HG02610 (cell line): ENCODE measurements around the gene SHLD2.
A peak's percentile ranks its signal among the peaks of the same experiment; 100 is the strongest.
"Not testable (repeated sequence)": the region's sequence is repeated elsewhere in the genome, so short reads cannot be mapped to it uniquely, and the experiment has no call there.

Experiments used
- ATAC-seq: cut with Tn5 transposase; IDR thresholded peaks from one replicate; pipeline ENCODE4 v1.9.1; 2021; ENCODE audit warnings: mild to moderate bottlenecking, moderate library complexity; ENCODE audit not compliant: unreplicated experiment

The SHLD2 gene

DNA sequence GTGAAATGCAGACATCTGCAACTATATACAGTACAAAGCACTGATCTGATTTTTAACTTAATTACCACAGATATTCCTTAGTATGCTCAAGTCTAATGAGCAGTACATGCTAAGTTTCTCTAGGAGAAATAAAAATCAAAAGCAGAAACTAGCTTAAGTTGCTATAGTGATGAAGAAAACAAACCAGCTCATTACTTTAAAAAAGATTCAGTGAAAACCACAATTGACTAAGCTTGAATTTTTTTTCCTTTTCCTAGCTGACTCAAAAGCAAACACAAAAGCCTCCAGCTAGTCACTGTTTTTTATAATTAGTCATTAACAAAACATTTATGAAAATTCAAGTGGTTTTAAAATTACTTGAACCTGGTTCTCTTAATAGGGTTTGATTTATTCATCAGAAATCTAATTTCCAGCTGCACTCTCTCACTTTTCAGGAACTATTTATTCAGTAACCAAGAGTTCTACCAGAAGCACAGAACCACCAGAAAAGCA is 10.7 kb upstream of the SHLD2 start:
- peak; percentile 79 for ATAC-seq

- ATAC-seq = no peak
Observed at GRCh38 chr10:87085537-87085936, 9.5 kb upstream of the SHLD2 start.

GRCh38 chr10:87089746-87090145 is 5.3 kb upstream of the SHLD2 start:
- no peak for ATAC-seq

DNA sequence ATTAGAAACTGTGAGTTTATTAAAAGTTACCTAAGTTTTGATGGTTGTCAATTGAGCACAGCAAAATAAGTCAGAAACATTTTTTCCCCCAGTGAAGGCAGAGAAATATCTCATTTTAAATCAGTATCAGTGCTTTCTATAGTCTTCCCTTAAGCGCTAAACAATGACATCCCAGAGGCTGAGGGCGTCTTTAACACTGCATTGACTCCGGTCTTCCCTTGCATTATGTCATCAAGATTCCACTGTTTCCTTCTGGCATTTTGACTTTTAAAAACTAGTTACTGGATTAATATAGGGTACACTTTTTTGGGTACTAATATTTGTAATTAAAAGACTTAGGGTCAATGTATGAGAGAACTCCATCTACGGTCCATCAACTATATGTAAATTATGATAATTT is 4.2 kb upstream of the SHLD2 start:
- no peak for ATAC-seq

DNA sequence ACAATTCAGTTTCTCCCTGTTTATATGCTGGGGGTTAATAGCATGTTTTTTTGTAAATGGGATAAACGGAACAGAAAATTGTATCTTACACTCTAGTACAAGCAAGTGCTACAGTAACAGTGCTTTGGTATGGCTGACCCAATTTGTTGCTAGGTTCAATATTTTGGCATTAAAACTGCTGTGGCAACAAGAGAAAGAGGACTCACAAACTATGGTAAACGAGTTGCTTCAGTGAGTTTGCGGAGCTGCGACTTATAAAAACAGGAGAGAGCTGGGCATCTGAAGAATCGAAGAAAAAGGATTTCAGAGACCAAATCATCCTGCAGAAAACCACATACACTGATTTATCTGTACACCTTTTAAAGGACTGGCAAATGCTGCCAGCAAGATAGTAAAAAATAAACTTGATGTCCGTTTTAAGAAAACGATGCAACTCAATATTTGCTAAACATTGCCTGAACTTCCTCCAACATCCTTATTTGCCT is 2.6 kb upstream of the SHLD2 start:
- ATAC-seq = no peak

GRCh38 chr10:87092861-87093631 is 2.0 kb upstream of the SHLD2 start:
- ATAC-seq = no peak

DNA sequence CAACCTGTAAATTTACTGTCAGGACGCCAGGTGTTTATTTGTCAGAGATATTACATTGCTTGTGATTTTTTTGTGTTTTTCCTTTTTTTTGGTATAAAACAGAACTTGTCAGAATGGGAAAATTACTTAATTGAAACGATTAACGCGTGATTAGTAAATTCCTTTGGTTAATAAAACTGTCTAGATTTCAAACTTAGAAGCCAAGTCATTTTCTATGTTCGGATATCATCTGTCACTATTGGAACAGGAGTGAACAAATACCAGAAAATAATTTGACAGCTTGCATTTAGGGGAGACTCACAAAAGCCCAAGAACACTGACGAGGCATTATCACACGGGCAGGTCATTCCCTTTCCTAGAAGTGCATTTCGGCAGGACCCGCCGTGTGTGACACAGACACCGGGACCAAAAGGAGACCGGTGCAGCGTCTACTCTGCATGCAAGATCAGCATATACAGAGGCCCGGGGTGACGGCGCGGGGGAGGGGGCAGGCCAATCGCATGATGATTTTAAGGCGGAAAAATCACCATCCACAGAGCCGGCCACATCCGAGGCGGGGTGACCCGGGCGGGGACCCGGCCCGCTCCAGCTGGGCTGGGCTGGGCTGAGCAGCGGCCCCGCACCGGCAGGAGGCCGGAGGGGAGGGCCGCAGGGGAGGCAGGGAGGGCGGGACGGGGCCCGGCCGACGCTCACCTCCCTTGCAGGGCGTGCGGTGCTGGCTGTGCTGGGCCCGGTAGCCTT is 1.2 kb upstream of the SHLD2 start:
- ATAC-seq = peak; percentile 29

- peak; percentile 60 for ATAC-seq
Observed at GRCh38 chr10:87095236-87095945, 385 bp downstream of the SHLD2 start.

DNA sequence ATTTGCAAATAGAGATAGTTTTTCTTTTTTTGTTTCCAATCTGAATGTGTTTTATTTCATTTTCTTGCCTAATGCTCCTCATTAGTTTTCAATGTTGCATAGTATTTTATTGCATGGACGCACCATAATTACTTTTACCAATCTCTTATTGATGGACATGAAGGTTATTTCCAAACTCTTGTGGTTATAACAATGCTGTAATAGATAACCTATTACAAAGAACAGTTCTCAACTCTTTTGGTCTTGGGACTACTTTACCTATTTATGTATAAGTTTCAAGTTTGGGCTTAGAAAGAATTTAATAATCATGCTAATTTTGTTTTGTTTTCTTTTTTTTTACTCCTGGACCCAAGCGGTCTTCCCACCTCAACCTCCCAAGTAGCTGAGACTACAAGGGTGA is 7.0 kb downstream of the SHLD2 start:
- ATAC-seq = no peak

DNA sequence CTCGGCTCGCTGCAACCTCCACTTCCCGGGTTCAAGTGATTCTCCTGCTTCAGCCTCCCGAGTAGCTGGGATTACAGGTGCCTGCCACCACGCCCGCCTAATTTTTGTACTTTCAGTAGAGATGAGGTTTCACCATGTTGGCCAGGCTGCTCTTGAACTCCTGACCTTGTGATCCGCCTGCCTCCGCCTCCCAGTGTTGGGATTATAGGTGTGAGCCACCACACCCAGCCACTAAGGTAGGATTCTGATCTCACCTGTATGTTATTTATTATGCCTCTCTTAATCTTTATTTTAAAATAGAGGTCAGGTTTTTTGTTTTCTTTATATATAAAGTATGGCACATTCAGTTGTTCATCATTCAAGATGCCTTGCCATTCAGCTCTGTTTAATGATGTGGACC is 9.7 kb downstream of the SHLD2 start:
- ATAC-seq = not testable (repeated sequence)

DNA sequence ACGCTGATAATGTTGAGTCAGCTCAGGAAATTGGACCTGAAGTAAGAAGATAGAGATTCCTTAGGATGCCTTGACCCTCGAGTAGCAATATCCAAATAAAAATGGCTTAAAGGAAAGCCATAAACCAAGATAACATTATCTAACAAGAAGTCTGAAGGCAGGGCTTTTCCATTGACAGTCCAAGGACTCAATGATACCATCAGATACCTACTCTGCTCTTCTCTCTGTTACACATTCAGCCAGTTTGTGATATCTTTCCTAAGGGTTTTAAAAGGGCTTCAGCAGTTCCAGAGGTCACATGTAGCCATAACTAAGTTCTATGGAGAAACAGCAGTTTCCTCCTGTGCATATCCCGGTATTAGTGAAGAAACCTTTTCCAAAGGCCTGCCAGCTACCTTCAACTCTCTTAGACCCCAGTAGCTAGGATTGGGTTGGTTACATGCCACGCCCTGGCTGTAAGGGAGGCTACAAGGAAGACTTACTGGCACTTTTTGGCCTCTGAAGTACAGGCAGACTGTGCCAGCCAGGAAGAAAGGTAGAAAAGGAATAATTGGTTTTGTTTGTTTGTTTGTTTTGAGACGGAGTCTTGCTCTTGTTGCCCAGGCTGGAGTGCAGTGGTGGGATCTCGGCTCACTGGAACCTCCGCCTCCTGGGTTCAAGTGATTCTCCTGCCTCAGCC is 10.6 kb downstream of the SHLD2 start:
- no peak for ATAC-seq

GRCh38 chr10:87118122-87118521 is 23.1 kb downstream of the SHLD2 start:
- not testable (repeated sequence) for ATAC-seq

DNA sequence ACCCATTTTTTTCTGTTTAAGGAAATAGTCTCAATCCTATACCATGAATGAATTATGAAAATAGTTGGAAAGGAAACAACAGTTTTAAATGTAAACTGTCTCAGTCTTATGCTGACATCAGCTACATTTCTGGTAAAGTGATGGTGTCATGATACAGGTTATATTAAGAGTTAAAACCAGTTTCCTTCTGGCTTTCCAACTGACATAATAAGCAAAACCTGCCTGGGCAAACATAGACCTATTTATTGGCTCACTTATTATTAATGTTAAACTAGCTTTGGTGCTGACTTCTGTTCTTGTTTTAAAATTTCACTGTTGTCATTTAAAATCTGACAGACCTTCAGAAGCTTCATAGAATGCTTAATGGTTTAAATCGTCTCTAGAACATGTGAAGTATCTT is 24.0 kb downstream of the SHLD2 start:
- not testable (repeated sequence) for ATAC-seq

DNA sequence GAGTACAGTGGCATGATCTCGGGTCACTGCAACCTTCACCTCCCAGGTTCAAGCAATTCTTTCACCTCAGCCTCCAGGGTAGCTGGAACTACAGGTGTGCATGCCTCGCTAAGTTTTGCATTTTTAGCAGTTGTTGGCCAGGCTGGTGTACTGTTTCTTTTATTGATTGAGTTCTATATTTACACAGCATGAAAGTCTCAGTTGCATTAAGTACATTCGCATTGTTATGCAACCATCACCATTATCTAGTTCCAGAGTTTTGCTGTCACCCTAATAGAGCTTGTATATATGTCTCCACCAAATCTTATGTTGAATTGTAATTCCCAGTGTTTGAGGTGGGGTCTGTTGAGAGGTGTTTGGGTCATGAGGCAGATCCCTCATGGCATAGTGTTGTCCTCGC is 28.3 kb downstream of the SHLD2 start:
- ATAC-seq = not testable (repeated sequence)

GRCh38 chr10:87127048-87127447 is 32.0 kb downstream of the SHLD2 start:
- not testable (repeated sequence) for ATAC-seq

GRCh38 chr10:87127607-87128156 is 32.7 kb downstream of the SHLD2 start:
- ATAC-seq = not testable (repeated sequence)

GRCh38 chr10:87132176-87132575 is 37.2 kb downstream of the SHLD2 start:
- not testable (repeated sequence) for ATAC-seq

GRCh38 chr10:87133936-87134335 is 38.9 kb downstream of the SHLD2 start:
- not testable (repeated sequence) for ATAC-seq

GRCh38 chr10:87134440-87134839 is 39.4 kb downstream of the SHLD2 start:
- not testable (repeated sequence) for ATAC-seq

DNA sequence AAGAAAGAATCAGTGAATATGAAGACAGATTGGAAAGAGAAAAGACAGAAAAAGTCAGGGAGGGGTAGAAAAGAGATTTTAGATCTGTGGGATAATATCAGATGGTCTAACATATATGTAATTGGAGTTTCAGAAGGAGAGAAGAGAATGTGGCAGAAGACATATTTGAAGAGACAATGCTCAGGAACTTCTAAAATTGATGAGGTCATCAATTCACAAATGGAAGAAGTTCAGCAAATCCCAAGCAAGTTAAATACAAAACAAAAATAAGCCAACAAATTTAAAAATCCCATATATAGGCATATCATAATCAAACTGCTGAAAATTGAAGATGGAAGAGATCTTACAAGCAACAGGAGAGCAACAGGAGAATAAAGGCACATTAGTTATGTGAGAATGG is 42.5 kb downstream of the SHLD2 start:
- not testable (repeated sequence) for ATAC-seq
